Thoracic aorta (tissue), 2 donors: Measurements from ENCODE around the gene CDRT15L2. TPM values are rescaled to one million over a fixed set of nuclear protein-coding genes. Genes with fewer than 3 reads are reported as not detected.
"Not testable (repeated sequence)": the region's sequence is repeated elsewhere in the genome, so short reads cannot be mapped to it uniquely, and the experiment has no call there.

ENCODE experiments used
- ATAC-seq: fragments of 150-250 bp; one replicate; pipeline ENCODE4 v1.8.0; 2017; ENCODE audit warnings: low read depth; ENCODE audit not compliant: insufficient number of reproducible peaks, low FRiP score
- DNase-seq: peaks from one replicate; pipeline ENCODE4 v3.0.0-alpha.2; 2020; ENCODE audit warnings: low spot score
- H3K27ac ChIP-seq, 2 donors: fragments of 200-600 bp; sonication (generic); 1 replicate in 1 of 2; 2 replicates in 1 of 2; pipeline ENCODE4 v1.5.1; 2016; ENCODE audit warnings: mild to moderate bottlenecking in 2 of 2, moderate library complexity in 2 of 2
- H3K27me3 ChIP-seq: fragments of 200-600 bp; sonication (generic); replicated peaks from 2 replicates; pipeline ENCODE4 v1.6.0; 2016; ENCODE audit warnings: mild to moderate bottlenecking; ENCODE audit not compliant: insufficient read depth
- H3K36me3 ChIP-seq: fragments of 200-600 bp; sonication (generic); one replicate; pipeline ENCODE4 v1.5.1; 2016
- H3K4me1 ChIP-seq, 2 donors: fragments of 200-600 bp; sonication (generic); 1 replicate in 1 of 2; 2 replicates in 1 of 2; pipeline versions ENCODE4 v1.5.1 to v1.6.0; 2016; ENCODE audit warnings: low read depth in 2 of 2, mild to moderate bottlenecking in 1 of 2; ENCODE audit not compliant: control insufficient read depth in 1 of 2
- H3K4me3 ChIP-seq: fragments of 200-600 bp; sonication (generic); 2 replicates; pipeline ENCODE4 v1.5.1; 2016; ENCODE audit warnings: mild to moderate bottlenecking
- H3K9me3 ChIP-seq: fragments of 200-600 bp; sonication (generic); 2 replicates; pipeline ENCODE4 v1.5.1; 2016
- total RNA-seq, 2 donors: library from RNA; depleted of rRNA; stranded (reverse); fragments of >200 nt; gene quantifications; one replicate each; pipeline versions ENCODE4 v1.1.0 to v1.2.3, GENCODE V29; 2016
- TF ChIP-seq, protein P1 (sequence below): fragments of 200-600 bp; sonication (generic); IDR thresholded peaks from one replicate; pipeline ENCODE4 v1.5.1; 2019; ENCODE audit warnings: antibody characterized with exemption

The CDRT15L2 gene
- total RNA-seq, 2 donors from 2014 or later, result not detected

DNA sequence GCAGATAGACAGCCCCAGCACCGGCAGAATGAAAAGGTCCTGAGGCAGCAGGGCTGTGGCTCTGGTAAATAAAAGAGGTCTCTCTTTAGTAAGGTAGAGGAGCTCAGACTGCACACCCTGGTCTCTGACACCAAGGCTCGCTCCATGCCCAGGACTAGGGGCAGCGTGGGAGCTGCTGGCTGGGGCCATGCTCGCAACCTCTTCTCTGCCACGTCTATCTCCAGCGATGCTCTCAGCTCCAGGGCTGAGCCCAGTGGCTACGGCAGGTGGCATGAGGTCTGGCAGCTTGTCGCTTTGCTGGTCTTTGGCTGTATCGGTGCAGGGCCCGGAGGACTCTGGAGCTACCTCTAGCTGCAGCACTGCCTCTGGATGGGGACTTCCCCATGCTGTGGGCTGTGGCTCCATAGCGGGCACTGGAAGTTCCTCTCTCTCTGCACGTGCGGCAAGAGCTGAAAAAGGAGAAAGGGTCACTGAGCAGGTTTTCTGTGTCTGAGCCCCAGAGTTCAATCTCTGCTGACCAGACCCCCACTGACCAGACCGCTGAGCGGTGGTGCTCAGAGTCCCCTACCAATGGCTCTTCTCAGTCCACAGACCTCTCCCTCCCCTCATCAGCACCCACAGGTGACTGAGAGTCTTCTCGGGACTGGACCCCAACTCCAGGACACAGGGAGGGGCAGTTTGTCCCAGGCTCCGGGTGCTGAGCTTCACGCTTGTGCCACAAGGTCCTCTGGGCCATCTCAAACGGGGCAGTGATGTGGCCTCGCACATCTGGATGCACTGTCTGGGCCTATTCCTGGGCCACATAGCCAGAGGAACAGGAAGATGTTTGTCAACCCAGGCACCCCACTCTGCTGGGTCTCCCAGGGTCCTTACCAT is 24.2 kb upstream of the CDRT15L2 start:
- H3K27ac ChIP-seq, H3K4me1 ChIP-seq, H3K36me3 ChIP-seq, H3K9me3 ChIP-seq, ATAC-seq, H3K27me3 ChIP-seq, H3K4me3 ChIP-seq, DNase-seq: not testable (repeated sequence)

DNA sequence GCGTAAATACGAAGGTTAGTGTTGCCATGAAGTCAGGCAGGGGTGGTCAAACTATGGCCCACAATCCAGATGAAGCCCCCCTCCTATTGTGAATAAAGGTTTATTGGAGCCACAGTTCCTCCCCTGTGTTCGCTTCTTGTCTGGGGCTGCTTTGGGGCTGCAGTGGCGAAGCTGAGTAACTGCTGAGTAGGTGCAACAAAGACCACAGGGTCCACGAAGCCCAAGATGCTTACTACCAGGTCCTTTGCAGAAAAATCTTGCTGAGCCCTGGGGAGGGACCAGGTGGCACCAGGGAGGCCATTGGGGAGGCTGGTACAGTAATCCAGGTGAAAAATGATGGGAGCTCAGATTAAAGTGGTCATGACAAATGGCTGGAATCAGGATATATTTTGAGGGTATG is 21.4 kb upstream of the CDRT15L2 start:
- not testable (repeated sequence) for H3K36me3 ChIP-seq, H3K4me1 ChIP-seq, H3K27ac ChIP-seq, ATAC-seq, H3K9me3 ChIP-seq, H3K4me3 ChIP-seq, DNase-seq, H3K27me3 ChIP-seq

DNA sequence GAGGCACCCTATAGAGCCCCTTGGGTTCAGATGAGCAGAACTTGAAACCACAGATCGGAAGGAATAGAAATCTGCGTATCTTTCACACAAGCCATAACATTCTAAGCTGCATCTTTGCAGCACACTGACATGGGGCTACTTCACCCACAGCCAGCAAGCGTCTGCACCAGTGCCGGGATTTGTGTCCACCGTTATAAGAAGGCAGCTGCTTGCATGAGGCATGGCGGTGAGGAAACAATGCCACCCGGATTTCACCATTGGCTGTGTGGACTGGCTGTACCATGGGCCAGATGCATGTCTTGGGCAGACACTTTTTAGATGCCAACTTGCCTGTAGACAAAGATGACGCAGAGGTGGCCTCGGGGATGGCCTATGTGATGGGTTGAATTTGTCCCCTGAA is 20.5 kb upstream of the CDRT15L2 start:
- not testable (repeated sequence) for H3K4me3 ChIP-seq, DNase-seq, H3K4me1 ChIP-seq, ATAC-seq, H3K9me3 ChIP-seq, H3K27ac ChIP-seq, H3K27me3 ChIP-seq, H3K36me3 ChIP-seq

DNA sequence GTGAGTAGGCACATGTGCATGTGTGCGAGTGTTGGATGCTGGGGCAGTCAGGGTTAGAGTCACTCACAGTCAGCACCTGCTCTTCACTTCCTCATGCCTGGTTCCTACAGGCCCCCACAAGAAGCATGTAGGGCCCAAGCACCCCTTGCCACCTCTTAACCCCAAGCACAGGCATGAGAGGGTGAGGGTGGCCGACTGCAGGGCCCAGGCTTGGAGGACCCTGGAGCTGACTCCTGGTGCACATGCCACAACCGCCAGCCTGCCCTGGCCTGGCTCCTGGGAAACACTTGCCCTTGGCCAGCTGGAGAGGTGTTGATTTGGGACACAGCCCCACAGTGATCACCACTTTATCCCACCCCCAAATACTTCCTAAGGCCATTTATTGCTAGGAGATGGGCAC is 16.9 kb upstream of the CDRT15L2 start:
- TF ChIP-seq, protein P1, sequence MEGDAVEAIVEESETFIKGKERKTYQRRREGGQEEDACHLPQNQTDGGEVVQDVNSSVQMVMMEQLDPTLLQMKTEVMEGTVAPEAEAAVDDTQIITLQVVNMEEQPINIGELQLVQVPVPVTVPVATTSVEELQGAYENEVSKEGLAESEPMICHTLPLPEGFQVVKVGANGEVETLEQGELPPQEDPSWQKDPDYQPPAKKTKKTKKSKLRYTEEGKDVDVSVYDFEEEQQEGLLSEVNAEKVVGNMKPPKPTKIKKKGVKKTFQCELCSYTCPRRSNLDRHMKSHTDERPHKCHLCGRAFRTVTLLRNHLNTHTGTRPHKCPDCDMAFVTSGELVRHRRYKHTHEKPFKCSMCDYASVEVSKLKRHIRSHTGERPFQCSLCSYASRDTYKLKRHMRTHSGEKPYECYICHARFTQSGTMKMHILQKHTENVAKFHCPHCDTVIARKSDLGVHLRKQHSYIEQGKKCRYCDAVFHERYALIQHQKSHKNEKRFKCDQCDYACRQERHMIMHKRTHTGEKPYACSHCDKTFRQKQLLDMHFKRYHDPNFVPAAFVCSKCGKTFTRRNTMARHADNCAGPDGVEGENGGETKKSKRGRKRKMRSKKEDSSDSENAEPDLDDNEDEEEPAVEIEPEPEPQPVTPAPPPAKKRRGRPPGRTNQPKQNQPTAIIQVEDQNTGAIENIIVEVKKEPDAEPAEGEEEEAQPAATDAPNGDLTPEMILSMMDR, result no peak
- DNase-seq (no peak), ATAC-seq (no peak)
- Histone ChIP-seq H3K27me3 (no peaks in the 10 kb centered on the region), H3K4me1 (no peaks in the 10 kb centered on the region), H3K4me3 (no peak overlapping the region), H3K27ac (no peak overlapping the region), H3K9me3 (no peaks in the 10 kb centered on the region), H3K36me3 (no peaks in the 10 kb centered on the region)

DNA sequence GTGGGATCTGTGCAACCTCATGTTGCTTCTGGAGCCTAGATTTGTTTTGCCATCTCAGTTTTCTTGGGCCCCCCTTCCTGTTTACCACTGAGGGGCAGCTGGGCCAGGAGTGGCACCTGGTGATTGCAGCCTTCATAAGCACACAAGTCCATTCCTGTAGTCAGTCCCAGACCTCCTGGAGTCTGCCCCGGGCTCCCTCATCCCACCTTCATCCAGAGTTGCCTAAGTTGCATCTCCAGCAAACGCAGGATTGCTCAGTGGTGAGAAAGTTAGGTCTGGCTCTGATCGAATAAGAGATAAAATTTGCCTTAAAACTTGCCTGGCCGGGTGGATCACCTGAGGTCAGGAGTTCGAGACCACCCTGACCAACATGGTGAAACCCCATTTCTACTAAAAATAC is 14.3 kb upstream of the CDRT15L2 start:
- not testable (repeated sequence) for H3K9me3 ChIP-seq, ATAC-seq, H3K4me3 ChIP-seq, H3K4me1 ChIP-seq, H3K27ac ChIP-seq, H3K36me3 ChIP-seq, DNase-seq, H3K27me3 ChIP-seq

DNA sequence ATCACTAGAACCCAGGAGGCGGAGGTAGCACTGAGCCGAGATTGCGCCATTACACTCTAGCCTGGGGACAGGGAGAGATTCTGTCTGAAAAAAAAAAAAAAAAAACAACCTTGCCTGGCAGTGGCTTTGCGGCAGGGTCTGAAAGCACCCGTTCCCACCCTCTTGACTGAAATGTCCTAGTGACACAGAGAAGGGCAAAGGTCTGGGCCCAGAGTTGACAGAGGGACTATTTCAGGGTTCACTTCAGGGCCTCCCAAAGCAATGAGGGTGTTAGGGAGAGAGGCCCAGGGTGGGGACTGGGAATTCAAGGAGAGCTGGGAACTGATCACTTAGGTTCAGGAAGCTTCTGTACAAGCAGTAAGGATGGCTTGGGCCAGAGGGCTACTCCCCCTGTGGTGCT is 13.8 kb upstream of the CDRT15L2 start:
- H3K9me3 ChIP-seq, result no peaks in the 10 kb centered on the region
- DNase-seq (no peak), ATAC-seq (no peak)
- TF ChIP-seq, protein P1, result no peak
- no peaks in the 10 kb centered on the region for H3K27me3 ChIP-seq
- no peak overlapping the region for H3K27ac ChIP-seq
- H3K4me3 ChIP-seq, result no peak overlapping the region
- H3K4me1 ChIP-seq, result no peaks in the 10 kb centered on the region
- no peaks in the 10 kb centered on the region for H3K36me3 ChIP-seq

DNA sequence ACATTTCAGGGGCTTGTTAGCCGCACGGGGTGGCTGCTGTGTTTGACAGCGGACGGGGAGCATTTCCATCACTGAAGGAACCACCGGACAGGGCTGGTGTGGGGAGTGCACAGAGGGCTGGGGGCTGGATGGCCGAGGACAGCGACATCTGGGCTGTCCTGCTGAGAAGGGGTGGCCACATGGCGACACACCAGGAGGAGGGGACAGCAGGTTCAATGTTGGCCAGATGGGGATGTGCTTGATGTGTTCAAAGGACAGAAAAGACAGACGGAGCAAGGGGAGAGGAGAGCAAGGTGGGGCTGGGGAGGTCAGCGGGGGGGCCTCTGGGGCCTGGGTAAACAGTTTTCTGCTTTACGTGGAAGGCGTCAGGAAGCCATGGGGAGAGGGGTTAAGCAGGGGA is 12.8 kb upstream of the CDRT15L2 start:
- not testable (repeated sequence) for DNase-seq, H3K4me1 ChIP-seq, ATAC-seq, H3K4me3 ChIP-seq, H3K9me3 ChIP-seq, H3K27ac ChIP-seq, H3K36me3 ChIP-seq, H3K27me3 ChIP-seq

DNA sequence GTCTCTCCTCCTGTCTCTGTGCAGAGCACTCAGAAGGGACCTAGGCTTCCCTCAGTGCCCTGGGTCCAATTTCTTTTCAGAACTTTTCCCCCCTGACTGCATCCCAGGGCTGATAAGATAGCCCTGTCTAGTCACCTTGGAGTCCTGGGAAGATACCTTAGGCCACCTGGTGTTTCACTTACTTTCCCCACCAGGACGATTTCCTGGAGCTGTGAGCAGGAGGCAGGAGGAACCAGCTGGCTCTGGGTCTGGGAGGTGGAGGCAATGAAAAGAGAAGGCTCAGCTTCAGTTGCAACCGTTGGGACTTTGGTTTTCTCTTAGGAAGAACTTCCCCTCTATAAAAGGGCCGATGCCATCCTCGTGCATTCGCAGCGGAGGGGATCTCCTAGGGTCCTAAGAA is 12.1 kb upstream of the CDRT15L2 start:
- ATAC-seq, H3K27me3 ChIP-seq, H3K27ac ChIP-seq, DNase-seq, H3K4me1 ChIP-seq, H3K4me3 ChIP-seq, H3K36me3 ChIP-seq, H3K9me3 ChIP-seq: not testable (repeated sequence)

DNA sequence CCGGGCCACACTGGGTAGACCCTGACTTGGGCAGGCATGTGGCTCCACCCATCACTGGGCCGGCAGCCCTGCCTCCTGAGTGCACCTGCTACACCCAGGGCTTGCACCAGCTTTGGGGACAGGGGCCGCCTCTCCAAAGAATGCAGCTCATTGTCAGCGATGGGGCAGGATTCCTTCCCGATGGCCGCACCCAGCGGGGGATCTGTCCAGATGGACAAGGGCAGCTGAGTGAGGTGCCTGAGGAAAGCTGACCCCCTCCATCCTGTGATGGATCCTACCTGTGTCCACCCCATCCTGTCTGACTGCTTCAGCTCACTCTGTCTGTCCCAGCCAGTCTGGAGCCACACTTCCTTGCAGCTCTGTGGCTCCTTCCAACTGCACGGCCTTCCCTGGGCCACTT is 10.9 kb upstream of the CDRT15L2 start:
- not testable (repeated sequence) for H3K9me3 ChIP-seq, ATAC-seq, H3K27ac ChIP-seq, H3K36me3 ChIP-seq, H3K4me3 ChIP-seq, DNase-seq, H3K4me1 ChIP-seq, H3K27me3 ChIP-seq

DNA sequence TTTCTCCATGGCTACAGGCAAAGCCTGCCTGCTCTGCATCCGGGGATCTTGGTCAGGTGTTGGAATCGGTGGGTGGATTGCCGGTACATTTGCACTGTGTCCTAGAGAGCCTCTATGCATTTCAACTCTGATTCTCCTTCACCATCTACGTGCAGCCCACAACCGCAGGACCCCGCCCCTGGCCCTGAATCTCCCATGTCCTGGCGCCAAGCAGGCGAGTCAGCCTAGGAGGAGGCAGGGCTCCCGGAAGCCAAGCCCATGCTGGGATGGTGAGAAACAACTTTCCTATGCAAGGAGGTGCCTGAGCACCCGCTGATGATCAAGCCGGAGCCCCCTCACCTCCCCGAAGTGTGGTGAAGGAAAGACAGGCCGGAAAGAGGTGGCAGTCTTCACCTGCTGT is 7.9 kb upstream of the CDRT15L2 start:
- ATAC-seq, H3K36me3 ChIP-seq, H3K9me3 ChIP-seq, H3K27ac ChIP-seq, H3K4me1 ChIP-seq, H3K27me3 ChIP-seq, DNase-seq, H3K4me3 ChIP-seq: not testable (repeated sequence)

DNA sequence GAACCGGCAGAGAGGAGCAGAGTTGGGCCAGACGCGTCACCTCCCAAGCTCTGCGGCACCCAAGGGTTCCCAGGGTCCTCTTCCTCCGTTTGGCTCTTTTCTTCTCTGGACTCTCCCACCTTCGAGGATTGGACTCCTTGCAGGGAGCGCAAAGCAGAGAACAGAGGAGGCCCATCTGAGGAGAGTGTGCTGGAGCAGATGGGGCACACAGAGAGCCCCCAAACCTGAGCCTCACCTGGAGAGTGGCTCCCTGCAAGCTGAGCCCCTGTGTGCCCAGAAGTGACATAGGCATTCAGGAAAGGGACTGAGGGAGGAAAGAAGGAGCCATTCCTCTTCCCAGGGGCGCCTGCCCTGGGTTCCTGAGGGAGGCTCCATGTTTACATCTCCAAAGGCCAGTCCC is 6.3 kb upstream of the CDRT15L2 start:
- not testable (repeated sequence) for H3K27me3 ChIP-seq, H3K9me3 ChIP-seq, H3K4me3 ChIP-seq, ATAC-seq, H3K4me1 ChIP-seq, H3K36me3 ChIP-seq, DNase-seq, H3K27ac ChIP-seq
